H9 (cell line): ENCODE data around the gene TMEM239. TPM values are rescaled to one million over a fixed set of nuclear protein-coding genes. Genes with fewer than 3 reads are reported as not detected.
A peak's percentile ranks its signal among the peaks of the same experiment; 100 is the strongest.
"Not testable (repeated sequence)": the region's sequence is repeated elsewhere in the genome, so short reads cannot be mapped to it uniquely, and the experiment has no call there.

Source experiments
- DNase-seq: peaks from one replicate; pipeline ENCODE4 v3.0.0-alpha.2; 2017
- H2AFZ ChIP-seq: one replicate; pipeline ENCODE4 v1.6.1; 2013; ENCODE audit warnings: mild to moderate bottlenecking, low read length, control low read depth, moderate library complexity
- H2AK5ac ChIP-seq: 2 replicates; pipeline ENCODE4 v1.6.1; 2013; ENCODE audit warnings: low read length, control low read depth, mixed read lengths; ENCODE audit not compliant: insufficient read length
- H2BK120ac ChIP-seq: one replicate; pipeline ENCODE4 v1.6.1; 2013; ENCODE audit warnings: low read depth, mild to moderate bottlenecking, low read length, control low read depth, inconsistent platforms; ENCODE audit not compliant: poor library complexity, severe bottlenecking
- H2BK12ac ChIP-seq: 2 replicates; pipeline ENCODE4 v1.6.1; 2013; ENCODE audit warnings: low read length, control low read depth, mixed read lengths, low read depth; ENCODE audit not compliant: insufficient read length
- H2BK15ac ChIP-seq: 2 replicates; pipeline ENCODE4 v1.6.1; 2013; ENCODE audit warnings: low read depth, low read length, control low read depth
- H2BK20ac ChIP-seq: one replicate; pipeline ENCODE4 v1.6.1; 2013; ENCODE audit warnings: low read depth, mild to moderate bottlenecking, low read length, control low read depth, inconsistent platforms; ENCODE audit not compliant: poor library complexity, severe bottlenecking
- H2BK5ac ChIP-seq: 2 replicates; pipeline ENCODE4 v1.6.1; 2013; ENCODE audit warnings: low read length, control low read depth, mixed read lengths; ENCODE audit not compliant: insufficient read length
- H3K14ac ChIP-seq: 2 replicates; pipeline ENCODE4 v1.6.1; 2013; ENCODE audit warnings: low read length, control low read depth; ENCODE audit not compliant: insufficient read depth
- H3K18ac ChIP-seq: 2 replicates; pipeline ENCODE4 v1.6.1; 2013; ENCODE audit warnings: low read depth, mild to moderate bottlenecking, mixed read lengths, low read length, control low read depth; ENCODE audit not compliant: insufficient read length
- H3K23ac ChIP-seq: 2 replicates; pipeline ENCODE4 v1.6.1; 2013; ENCODE audit warnings: low read length, control low read depth, mixed read lengths, low read depth; ENCODE audit not compliant: insufficient read length
- H3K23me2 ChIP-seq: 2 replicates; pipeline ENCODE4 v1.6.1; 2013; ENCODE audit warnings: low read depth, mild to moderate bottlenecking, mixed read lengths, low read length, control low read depth; ENCODE audit not compliant: insufficient read length, poor library complexity, severe bottlenecking
- H3K27ac ChIP-seq: 2 replicates; pipeline ENCODE4 v1.5.1; 2013; ENCODE audit warnings: low read length, control low read depth, mixed read lengths, low read depth; ENCODE audit not compliant: insufficient read length
- H3K27me3 ChIP-seq: 2 replicates; pipeline ENCODE4 v1.6.1; 2013; ENCODE audit warnings: low read length, control low read depth, inconsistent platforms; ENCODE audit not compliant: insufficient read depth
- H3K4ac ChIP-seq: 2 replicates; pipeline ENCODE4 v1.6.1; 2013; ENCODE audit warnings: low read depth, mild to moderate bottlenecking, control low read depth, inconsistent platforms, low read length, moderate library complexity
- H3K4me1 ChIP-seq: 2 replicates; pipeline ENCODE4 v1.6.1; 2013; ENCODE audit warnings: low read length, control low read depth, inconsistent platforms; ENCODE audit not compliant: insufficient read depth
- H3K4me2 ChIP-seq: 2 replicates; pipeline ENCODE4 v1.6.1; 2013; ENCODE audit warnings: low read length, control low read depth, mixed read lengths; ENCODE audit not compliant: insufficient read length, insufficient read depth
- H3K56ac ChIP-seq: 2 replicates; pipeline ENCODE4 v1.6.1; 2013; ENCODE audit warnings: low read depth, mild to moderate bottlenecking, mixed read lengths, low read length, control low read depth; ENCODE audit not compliant: insufficient read length
- H3K79me1 ChIP-seq: 2 replicates; pipeline ENCODE4 v1.6.1; 2013; ENCODE audit warnings: low read depth, mild to moderate bottlenecking, moderate library complexity, low read length, control low read depth, inconsistent platforms; ENCODE audit not compliant: insufficient read depth, poor library complexity, severe bottlenecking
- H3K79me2 ChIP-seq: 2 replicates; pipeline ENCODE4 v1.6.1; 2013; ENCODE audit warnings: low read length, control low read depth, inconsistent platforms; ENCODE audit not compliant: insufficient read depth
- H3K9ac ChIP-seq: 2 replicates; pipeline ENCODE4 v1.6.1; 2013; ENCODE audit warnings: low read length, control low read depth, mixed read lengths; ENCODE audit not compliant: insufficient read length; ENCODE audit errors: extremely low read depth
- H3K9me3 ChIP-seq: one replicate; pipeline ENCODE4 v1.6.1; 2013; ENCODE audit warnings: low read depth, low read length, inconsistent platforms; ENCODE audit not compliant: control insufficient read depth
- H3T11ph ChIP-seq: one replicate; pipeline ENCODE4 v1.6.1; 2013; ENCODE audit warnings: mild to moderate bottlenecking, low read length, control low read depth, inconsistent platforms
- H4K20me1 ChIP-seq: one replicate; pipeline ENCODE4 v1.6.1; 2013; ENCODE audit not compliant: control insufficient read depth, insufficient read length, insufficient read depth
- H4K5ac ChIP-seq: 2 replicates; pipeline ENCODE4 v1.6.1; 2013; ENCODE audit warnings: low read depth, mild to moderate bottlenecking, mixed read lengths, low read length, control low read depth; ENCODE audit not compliant: insufficient read length
- H4K8ac ChIP-seq: replicated peaks from 2 replicates; pipeline ENCODE4 v1.6.1; 2013; ENCODE audit warnings: low read length, control low read depth, mixed read lengths, low read depth; ENCODE audit not compliant: insufficient read length
- H4K91ac ChIP-seq: 2 replicates; pipeline ENCODE4 v1.6.1; 2013; ENCODE audit warnings: low read depth, mild to moderate bottlenecking, moderate library complexity, mixed read lengths, low read length, control low read depth; ENCODE audit not compliant: insufficient read length
- H3K27ac Mint-ChIP-seq, 3 experiments: 2 replicates in 2 of 3; 3 replicates in 1 of 3; pipeline ENCODE4 v1.8.0; 2020 to 2021; ENCODE audit warnings: mixed read lengths in 3 of 3, mild to moderate bottlenecking in 1 of 3, moderate library complexity in 1 of 3
- H3K27me3 Mint-ChIP-seq: 2 replicates; pipeline ENCODE4 v1.8.0; 2021; ENCODE audit warnings: low read depth, mild to moderate bottlenecking, moderate library complexity, mixed read lengths
- H3K36me3 Mint-ChIP-seq, 3 experiments: 2 replicates in 2 of 3; 3 replicates in 1 of 3; pipeline ENCODE4 v1.8.0; 2020 to 2021; ENCODE audit warnings: low read depth in 3 of 3, mixed read lengths in 3 of 3; ENCODE audit not compliant: insufficient read depth in 1 of 3
- H3K4me1 Mint-ChIP-seq, 2 experiments: 2 replicates each; pipeline ENCODE4 v1.8.0; 2020; ENCODE audit warnings: mixed read lengths in 2 of 2
- H3K4me3 Mint-ChIP-seq, 2 experiments: 2 replicates in 1 of 2; 3 replicates in 1 of 2; pipeline ENCODE4 v1.8.0; 2020 to 2021; ENCODE audit warnings: mild to moderate bottlenecking in 2 of 2, mixed read lengths in 2 of 2, moderate library complexity in 1 of 2
- H3K9me3 Mint-ChIP-seq, 2 experiments: 2 replicates in 1 of 2; 3 replicates in 1 of 2; pipeline ENCODE4 v1.8.0; 2020; ENCODE audit warnings: mild to moderate bottlenecking in 2 of 2, mixed read lengths in 2 of 2, moderate library complexity in 1 of 2
- WGBS: extraction: QIAGEN DNeasy Blood & Tissue Kit; methylation state at CpG from one replicate; pipeline ENCODE4 v1.1.7; 2013; ENCODE audit warnings: missing lambda C conversion rate, low lambda C conversion rate, mixed read lengths; ENCODE audit not compliant: insufficient read length; ENCODE audit errors: extremely low coverage; 5-methylcytosine and 5-hydroxymethylcytosine counted together
- total RNA-seq: library from RNA; stranded (reverse); gene quantifications from 2 replicates; pipeline ENCODE4 v1.2.1, GENCODE V29; 2021
- TF ChIP-seq, protein P1 (sequence below): fragments of 200-600 bp; sonication (generic); conservative IDR thresholded peaks from 3 replicates; pipeline ENCODE4 v1.8.0; 2021; ENCODE audit warnings: antibody characterized with exemption, mild to moderate bottlenecking

Gene TMEM239
- total RNA-seq, 1 experiment from 2014 or later = not detected

DNA sequence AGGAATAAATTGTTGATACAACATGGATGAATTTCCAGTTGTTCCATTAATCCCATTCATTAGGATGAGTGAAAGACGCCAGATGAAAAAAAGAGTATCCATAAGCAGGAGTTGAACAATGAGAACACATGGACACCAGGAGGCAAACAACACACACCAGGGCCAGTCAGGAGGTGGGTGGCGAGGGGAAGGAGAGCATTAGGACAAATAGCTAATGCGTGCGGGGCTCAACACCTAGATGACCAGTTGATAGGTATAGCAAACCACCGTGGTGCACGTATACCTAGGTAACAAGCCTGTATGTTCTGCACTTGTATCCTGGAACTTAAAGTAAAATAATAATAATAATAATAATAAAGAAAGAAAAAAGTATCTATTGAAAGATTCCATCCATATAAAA lies 13.2 kb downstream of the TMEM239 start:
- no peak for DNase-seq
- Histone ChIP-seq H2BK15ac (no peak overlapping the region), H3K23me2 (no peaks in the 10 kb centered on the region)

GRCh38 chr20:2831206-2831605 lies 15.0 kb downstream of the TMEM239 start:
- not testable (repeated sequence) for H3K36me3 Mint-ChIP-seq, H3K4me2 ChIP-seq, H3K18ac ChIP-seq, H4K5ac ChIP-seq, H3K27ac Mint-ChIP-seq, H2BK12ac ChIP-seq, H2BK20ac ChIP-seq, H3K4me1 ChIP-seq, H2AFZ ChIP-seq, H3K9me3 Mint-ChIP-seq, H2BK120ac ChIP-seq, H3K56ac ChIP-seq, DNase-seq, H3K4me3 Mint-ChIP-seq, H3K79me2 ChIP-seq, H3K27ac ChIP-seq, H4K20me1 ChIP-seq, H4K8ac ChIP-seq, H2BK5ac ChIP-seq, H4K91ac ChIP-seq, H3K9ac ChIP-seq, H2BK15ac ChIP-seq, H3K79me1 ChIP-seq, H3K9me3 ChIP-seq, H2AK5ac ChIP-seq, H3K23me2 ChIP-seq, H3K23ac ChIP-seq, H3K27me3 ChIP-seq, H3K14ac ChIP-seq, H3T11ph ChIP-seq, H3K4ac ChIP-seq, H3K4me1 Mint-ChIP-seq
- WGBS = no CpG with 5 or more reads among the region's 7 CpGs
- peaks cover 32% of the 10 kb centered on the region for H3K27me3 Mint-ChIP-seq

More for the DNA sequence above, 13.2 kb downstream of the TMEM239 start:
- Histone ChIP-seq H4K8ac (no peak overlapping the region), H3K4me2 (no peak overlapping the region), H4K20me1 (no peaks in the 10 kb centered on the region), H2BK20ac (peak overlapping the region; percentile 45), H3K4me1 (no peaks in the 10 kb centered on the region), H3K27me3 (no peaks in the 10 kb centered on the region; the same call in 1 of the 2 replicates), H2BK5ac (no peak overlapping the region), H3K23ac (no peak overlapping the region), H3K27ac (no peak overlapping the region), H3K9ac (no peak overlapping the region), H3K79me1 (no peaks in the 10 kb centered on the region), H4K5ac (no peak overlapping the region), H2AK5ac (no peak overlapping the region), H3K56ac (no peak overlapping the region), H3K9me3 (no peaks in the 10 kb centered on the region), H2BK12ac (no peak overlapping the region), H3K79me2 (no peaks in the 10 kb centered on the region), H3T11ph (no peak overlapping the region), H4K91ac (no peak overlapping the region), H3K18ac (no peak overlapping the region), H2AFZ (no peak overlapping the region), H2BK120ac (no peak overlapping the region), H3K14ac (no peak overlapping the region), H3K4ac (no peak overlapping the region)
- no peak overlapping the region for H3K27ac Mint-ChIP-seq
- H3K4me3 Mint-ChIP-seq = no peak overlapping the region
- peaks cover 38% of the 10 kb centered on the region for H3K27me3 Mint-ChIP-seq
- no CpG with 5 or more reads among the region's 6 CpGs for WGBS
- H3K36me3 Mint-ChIP-seq = no peaks in the 10 kb centered on the region
- peaks cover 3 to 4% of the 10 kb centered on the region in 2 experiments; a peak in 3 of 4 replicates for H3K4me1 Mint-ChIP-seq
- TF ChIP-seq, protein P1, sequence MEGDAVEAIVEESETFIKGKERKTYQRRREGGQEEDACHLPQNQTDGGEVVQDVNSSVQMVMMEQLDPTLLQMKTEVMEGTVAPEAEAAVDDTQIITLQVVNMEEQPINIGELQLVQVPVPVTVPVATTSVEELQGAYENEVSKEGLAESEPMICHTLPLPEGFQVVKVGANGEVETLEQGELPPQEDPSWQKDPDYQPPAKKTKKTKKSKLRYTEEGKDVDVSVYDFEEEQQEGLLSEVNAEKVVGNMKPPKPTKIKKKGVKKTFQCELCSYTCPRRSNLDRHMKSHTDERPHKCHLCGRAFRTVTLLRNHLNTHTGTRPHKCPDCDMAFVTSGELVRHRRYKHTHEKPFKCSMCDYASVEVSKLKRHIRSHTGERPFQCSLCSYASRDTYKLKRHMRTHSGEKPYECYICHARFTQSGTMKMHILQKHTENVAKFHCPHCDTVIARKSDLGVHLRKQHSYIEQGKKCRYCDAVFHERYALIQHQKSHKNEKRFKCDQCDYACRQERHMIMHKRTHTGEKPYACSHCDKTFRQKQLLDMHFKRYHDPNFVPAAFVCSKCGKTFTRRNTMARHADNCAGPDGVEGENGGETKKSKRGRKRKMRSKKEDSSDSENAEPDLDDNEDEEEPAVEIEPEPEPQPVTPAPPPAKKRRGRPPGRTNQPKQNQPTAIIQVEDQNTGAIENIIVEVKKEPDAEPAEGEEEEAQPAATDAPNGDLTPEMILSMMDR = no peak
- no peaks in the 10 kb centered on the region for H3K9me3 Mint-ChIP-seq
